K562 (cell line): ENCODE results near the gene NUDT9. TPM values are rescaled to one million over a fixed set of nuclear protein-coding genes. Genes with fewer than 3 reads are reported as not detected.
"Not testable (repeated sequence)": the region's sequence is repeated elsewhere in the genome, so short reads cannot be mapped to it uniquely, and the experiment has no call there.

Experiments
- ATAC-seq: fragments of 200-7000 bp; cut with Tn5 transposase; 3 replicates; pipeline ENCODE4 v1.9.1; 2020; ENCODE audit warnings: moderate library complexity
- BruUV-seq: library from RNA; stranded (reverse); fragments of 400-500 nt; replicated peaks from 2 replicates; lab custom pipeline; 2021; lab: Mats Ljungman, UMichigan
- CTCF ChIA-PET: fragments of 300-600 bp; formaldehyde crosslinking; extraction: SDS; loops from one replicate; lab custom pipeline; 2021; ENCODE audit warnings: low intra/inter-chr PET ratio; lab: Yijun Ruan, JAX
- POLR2A ChIA-PET: fragments of 300-600, 350-650 bp; sonication (Branson Sonifier 250); formaldehyde crosslinking; extraction: SDS; loops from one replicate; lab custom pipeline; 2021; ENCODE audit warnings: antibody characterized with exemption, inconsistent platforms; lab: Yijun Ruan, JAX
- DNase-seq, 4 experiments: peaks; one replicate each; pipeline versions ENCODE4 v3.0.0 to v3.0.0-alpha.2; 2011 to 2018; ENCODE audit warnings: low spot score in 3 of 4, mixed read lengths in 3 of 4; ENCODE audit errors: extremely low read depth in 1 of 4
- FAIRE-seq: peaks from 2 replicates; lab custom pipeline; 2011; peaks lifted over from hg19 to GRCh38; lab: Jason Lieb, UNC
- H2AFZ ChIP-seq: 2 replicates; pipeline ENCODE4 v1.6.0; 2011; ENCODE audit warnings: low read depth, low read length, control low read depth, inconsistent platforms
- H3K27ac ChIP-seq: fragments of 200-600 bp; 3 replicates; pipeline ENCODE4 v1.8.0; 2011; ENCODE audit warnings: low read depth, mild to moderate bottlenecking, control low read depth, inconsistent platforms, low read length, moderate library complexity, mixed read lengths; ENCODE audit errors: extremely low read depth
- H3K27me3 ChIP-seq, 2 experiments: fragments of 300-600 bp in 1 of 2; 2 replicates in 1 of 2; 3 replicates in 1 of 2; pipeline versions ENCODE4 v1.6.0 to v1.8.0; 2011; ENCODE audit warnings: inconsistent platforms in 2 of 2, low read length in 2 of 2, mild to moderate bottlenecking in 1 of 2, mixed read lengths in 1 of 2, moderate library complexity in 1 of 2; ENCODE audit not compliant: control insufficient read depth in 2 of 2, insufficient read depth in 2 of 2
- H3K36me3 ChIP-seq: fragments of 300-600 bp; 3 replicates; pipeline ENCODE4 v1.8.0; 2011; ENCODE audit warnings: mild to moderate bottlenecking, low read length, inconsistent platforms; ENCODE audit not compliant: control insufficient read depth, insufficient read depth
- H3K4me1 ChIP-seq, 2 experiments: fragments of 200-600 bp in 1 of 2; replicated peaks in 1 of 2; 2 replicates in 1 of 2; 3 replicates in 1 of 2; pipeline versions ENCODE4 v1.5.1 to v1.8.0; 2011; ENCODE audit warnings: inconsistent platforms in 2 of 2, low read length in 2 of 2, mild to moderate bottlenecking in 1 of 2, mixed read lengths in 1 of 2, moderate library complexity in 1 of 2; ENCODE audit not compliant: control insufficient read depth in 2 of 2, insufficient read depth in 2 of 2
- H3K4me2 ChIP-seq: 2 replicates; pipeline ENCODE4 v1.6.1; 2011; ENCODE audit warnings: low read length, control low read depth, inconsistent platforms, mixed read lengths; ENCODE audit not compliant: insufficient read depth
- H3K4me3 ChIP-seq: fragments of 200-600 bp; sonication (generic), shearing (Covaris generic); 2 replicates; pipeline ENCODE4 v1.5.1; 2016; ENCODE audit warnings: control low read depth, inconsistent platforms
- H3K79me2 ChIP-seq: fragments of 200-600 bp; 3 replicates; pipeline ENCODE4 v1.8.0; 2011; ENCODE audit warnings: low read length, inconsistent platforms; ENCODE audit not compliant: control insufficient read depth, insufficient read depth
- H3K9ac ChIP-seq, 2 experiments: 2 replicates each; pipeline versions ENCODE4 v1.6.0 to v1.6.1; 2011; ENCODE audit warnings: low read depth in 2 of 2, low read length in 2 of 2, control low read depth in 1 of 2, inconsistent platforms in 1 of 2, mild to moderate bottlenecking in 1 of 2, mixed read lengths in 1 of 2; ENCODE audit not compliant: insufficient read depth in 1 of 2
- H3K9me1 ChIP-seq: one replicate; pipeline ENCODE4 v1.6.0; 2011; ENCODE audit warnings: inconsistent platforms, mild to moderate bottlenecking, low read length, moderate library complexity; ENCODE audit not compliant: control insufficient read depth, insufficient read depth
- H3K9me3 ChIP-seq: replicated peaks from 2 replicates; pipeline ENCODE4 v1.5.1; 2011; ENCODE audit warnings: low read depth, low read length, inconsistent platforms; ENCODE audit not compliant: control insufficient read depth, insufficient read depth
- H4K20me1 ChIP-seq: replicated peaks from 2 replicates; pipeline ENCODE4 v1.6.1; 2011; ENCODE audit warnings: low read length, inconsistent platforms, mixed read lengths; ENCODE audit not compliant: control insufficient read depth, insufficient read depth
- CBX3 ChIP-seq, 2 experiments: IDR thresholded peaks; 1 replicate in 1 of 2; 2 replicates in 1 of 2; pipeline ENCODE4 v1.6.1; 2012; ENCODE audit warnings: inconsistent platforms in 2 of 2, low read length in 2 of 2, borderline replicate concordance in 1 of 2, control low read depth in 1 of 2
- CREM ChIP-seq: IDR thresholded peaks from 2 replicates; pipeline ENCODE4 v1.6.1; 2014; ENCODE audit warnings: antibody characterized with exemption, low read depth
- FOXJ3 ChIP-seq: sonication (generic); formaldehyde crosslinking; IDR thresholded peaks from 2 replicates; pipeline ENCODE4 v1.4.0; 2020; ENCODE audit warnings: mild to moderate bottlenecking, missing genetic modification reagents
- IFI16 ChIP-seq: fragments of 250-450 bp; sonication (Bioruptor Pico); IDR thresholded peaks from 2 replicates; pipeline ENCODE4 v2.1.2; 2022; ENCODE audit warnings: mild to moderate bottlenecking, inconsistent platforms
- KDM1A ChIP-seq, 2 experiments: fragments of 450-650 bp; IDR thresholded peaks; 2 replicates each; pipeline ENCODE4 v1.6.1; 2016; ENCODE audit warnings: mild to moderate bottlenecking in 2 of 2
- MEF2A ChIP-seq: IDR thresholded peaks from 2 replicates; pipeline ENCODE4 v1.6.1; 2011; ENCODE audit warnings: low read depth, mild to moderate bottlenecking, low read length, moderate library complexity; ENCODE audit not compliant: control insufficient read depth
- NEUROD1 ChIP-seq: fragments of 150-350 bp; IDR thresholded peaks from 2 replicates; pipeline ENCODE4 v1.6.1; 2014; ENCODE audit warnings: borderline replicate concordance, low read length, low read depth; ENCODE audit not compliant: partially characterized antibody
- PHB2 ChIP-seq: fragments of 450-650 bp; IDR thresholded peaks from 2 replicates; pipeline ENCODE4 v1.6.1; 2017; ENCODE audit warnings: low read depth
- TAF15 ChIP-seq: fragments of 200-400 bp; formaldehyde crosslinking; IDR thresholded peaks from 2 replicates; pipeline ENCODE4 v1.6.1; 2017; ENCODE audit warnings: mild to moderate bottlenecking, low read depth, low read length, moderate library complexity
- ZNF23 ChIP-seq: fragments of 250-450 bp; sonication (Bioruptor Pico); IDR thresholded peaks from 2 replicates; pipeline ENCODE4 v1.4.0; 2020; ENCODE audit warnings: mild to moderate bottlenecking
- ZNF3 ChIP-seq: fragments of 250-450 bp; sonication (Bioruptor Pico); IDR thresholded peaks from 2 replicates; pipeline ENCODE4 v1.5.0; 2021; ENCODE audit warnings: mild to moderate bottlenecking, moderate library complexity
- WGBS: fragments of 100-300 bp; shearing (Covaris generic); methylation state at CpG from one replicate; pipeline ENCODE4 v1.1.6; 2016; ENCODE audit warnings: low coverage, mixed read lengths; ENCODE audit not compliant: insufficient coverage; ENCODE audit errors: missing lambda C conversion rate; 5-methylcytosine and 5-hydroxymethylcytosine counted together
- in situ Hi-C: fragments of 300-500 bp; cut with MboI; formaldehyde crosslinking; loops from 4 replicates; pipeline ENCODE4 v1.15.0; 2018; ENCODE audit warnings: inconsistent platforms, mixed read lengths
- intact Hi-C: fragments of 100-400 bp; cut with micrococcal nuclease; formaldehyde crosslinking; loops from 2 replicates; pipeline ENCODE4 v1.14.2; 2022
- polyA plus RNA-seq, 8 experiments: library from polyadenylated mRNA; depleted of rRNA in 4 of 8; stranded (reverse) in 5 of 8; unstranded in 3 of 8; fragments of >200 nt; fragmentation: Nextera tagmentation in 2 of 8; fragmentation: Illumina TruSeq in 1 of 8; extraction: Ambion mirVana in 2 of 8; extraction: Trizol in 1 of 8; gene quantifications; 2 replicates each; pipeline versions ENCODE4 v1.2.1 to v1.2.3, GENCODE V29; 2011 to 2014; ENCODE audit warnings: inconsistent platforms in 1 of 8, missing spikeins in 1 of 8
- total RNA-seq, 7 experiments: library from RNA; depleted of rRNA in 6 of 7; stranded (reverse); fragments of >200 nt in 6 of 7; fragmentation: Illumina TruSeq in 2 of 7; extraction: Trizol in 2 of 7; gene quantifications; 2 replicates each; pipeline versions ENCODE4 v1.2.1 to v1.2.3, GENCODE V29; 2011 to 2021; ENCODE audit warnings: low replicate concordance in 1 of 7
- TF ChIP-seq, protein P1 (sequence below): fragments of 250-450 bp; sonication (Bioruptor Pico); IDR thresholded peaks from 2 replicates; pipeline ENCODE4 v1.5.0; 2020; ENCODE audit warnings: mild to moderate bottlenecking

The NUDT9 gene
- total and polyA plus RNA-seq, 9 of the 15 experiments (the other 6 are each of a cell fraction or from before 2014, with no cell fraction given), result 8.5 to 20.8 (median 18.0) TPM

DNA sequence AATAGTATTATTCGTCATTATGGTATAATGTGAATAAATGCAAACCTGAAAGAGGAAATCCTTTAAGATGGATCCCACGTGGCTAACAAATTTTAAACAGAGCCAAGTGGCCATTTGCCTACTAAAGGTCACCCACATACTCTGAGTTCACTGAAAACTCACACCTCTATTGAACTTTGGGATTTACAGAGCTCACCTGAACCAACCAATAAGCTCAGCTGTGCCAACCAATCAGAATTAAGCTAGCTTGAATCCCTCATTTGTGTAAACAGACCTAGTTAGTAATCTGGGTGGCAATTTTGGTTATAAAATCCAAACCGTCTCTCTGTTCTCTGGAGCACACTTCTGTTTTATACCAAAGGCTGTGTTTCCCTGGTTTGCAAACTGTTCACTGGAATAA lies 5.4 kb upstream of the NUDT9 start:
- H3K4me1 ChIP-seq, result peaks cover 0 to 5% of the 10 kb centered on the region in 2 experiments; a peak in 2 of 5 replicates
- H4K20me1 ChIP-seq, result no peaks in the 10 kb centered on the region
- no peaks in the 10 kb centered on the region; a peak in 1 of 5 replicates for H3K27me3 ChIP-seq
- no peak overlapping the region for H2AFZ ChIP-seq
- no peaks in the 10 kb centered on the region for H3K36me3 ChIP-seq
- no peaks in the 10 kb centered on the region for H3K9me1 ChIP-seq
- in situ Hi-C loops (no loop called here), intact Hi-C loops (no loop called here)
- ChIA-PET CTCF (no interaction called here), POLR2A (no interaction called here)
- peaks cover 4% of the 10 kb centered on the region; the same call in 2 of the 3 replicates for H3K79me2 ChIP-seq
- no peak overlapping the region for H3K4me2 ChIP-seq
- FAIRE-seq (no peak), DNase-seq (no peak), ATAC-seq (no peak)
- no peak overlapping the region for H3K9ac ChIP-seq
- no peak overlapping the region for H3K4me3 ChIP-seq
- 25% methylated on average over 3 of the region's 3 CpGs for WGBS
- no peak overlapping the region for H3K27ac ChIP-seq
- TF ChIP-seq KDM1A (IDR thresholded peaks at IDR 0.05), result no peak
- no peak for TF ChIP-seq CBX3 (IDR thresholded peaks at IDR 0.05; ENCODE audit: borderline replicate concordance in 1 of 2, low read length in 2 of 2)
- TF ChIP-seq FOXJ3 (CRISPR knock-in tag), result no peak
- no peak for TF ChIP-seq MEF2A
- TF ChIP-seq NEUROD1, result no peak
- TF ChIP-seq ZNF3 (CRISPR knock-in tag), result no peak
- TF ChIP-seq ZNF23 (CRISPR knock-in tag), result no peak
- TF ChIP-seq IFI16, result no peak
- TF ChIP-seq TAF15, result no peak
- TF ChIP-seq, protein P1, sequence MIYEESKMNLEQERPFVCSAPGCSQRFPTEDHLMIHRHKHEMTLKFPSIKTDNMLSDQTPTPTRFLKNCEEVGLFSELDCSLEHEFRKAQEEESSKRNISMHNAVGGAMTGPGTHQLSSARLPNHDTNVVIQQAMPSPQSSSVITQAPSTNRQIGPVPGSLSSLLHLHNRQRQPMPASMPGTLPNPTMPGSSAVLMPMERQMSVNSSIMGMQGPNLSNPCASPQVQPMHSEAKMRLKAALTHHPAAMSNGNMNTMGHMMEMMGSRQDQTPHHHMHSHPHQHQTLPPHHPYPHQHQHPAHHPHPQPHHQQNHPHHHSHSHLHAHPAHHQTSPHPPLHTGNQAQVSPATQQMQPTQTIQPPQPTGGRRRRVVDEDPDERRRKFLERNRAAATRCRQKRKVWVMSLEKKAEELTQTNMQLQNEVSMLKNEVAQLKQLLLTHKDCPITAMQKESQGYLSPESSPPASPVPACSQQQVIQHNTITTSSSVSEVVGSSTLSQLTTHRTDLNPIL, result no peak
- TF ChIP-seq CREM, result no peak
- TF ChIP-seq PHB2, result no peak
- H3K9me3 ChIP-seq, result no peaks in the 10 kb centered on the region
- no TSS peak for BruUV-seq

DNA sequence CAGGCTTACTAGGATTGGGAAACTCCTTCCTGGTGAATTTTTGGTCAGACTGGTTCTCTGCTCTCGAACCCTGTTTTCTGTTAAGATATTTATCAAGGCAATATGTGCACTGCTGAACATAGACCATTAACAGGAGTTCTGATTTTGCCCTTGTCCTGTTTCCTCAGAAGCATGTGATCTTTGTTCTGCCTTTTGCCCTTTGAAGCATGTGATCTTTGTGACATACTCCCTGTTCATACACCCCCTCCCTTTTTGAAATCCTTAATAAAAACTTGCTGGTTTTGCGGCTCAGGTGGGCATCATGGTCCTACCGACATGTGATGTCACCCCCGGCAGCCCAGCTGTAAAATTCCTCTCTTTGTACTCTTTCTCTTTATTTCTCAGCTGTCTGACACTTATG lies 4.0 kb upstream of the NUDT9 start:
- DNase-seq, H2AFZ ChIP-seq, H3K9ac ChIP-seq, H4K20me1 ChIP-seq, H3K4me3 ChIP-seq, H3K4me1 ChIP-seq, H3K27me3 ChIP-seq, H3K9me1 ChIP-seq, in situ Hi-C loops, H3K4me2 ChIP-seq, CTCF ChIA-PET, H3K9me3 ChIP-seq, ATAC-seq, H3K27ac ChIP-seq, POLR2A ChIA-PET, H3K36me3 ChIP-seq, intact Hi-C loops, BruUV-seq, FAIRE-seq: not testable (repeated sequence)
- WGBS, result 52% methylated on average over 4 of the region's 4 CpGs
- H3K79me2 ChIP-seq, result peaks cover 18% of the 10 kb centered on the region
